PC-3 (cell line): ENCODE data around the gene HADHB. TPM values are rescaled to one million over a fixed set of nuclear protein-coding genes. Genes with fewer than 3 reads are reported as not detected.
A peak's percentile ranks its signal among the peaks of the same experiment; 100 is the strongest.

Source experiments
- ATAC-seq: fragments of 200-7000 bp; cut with Tn5 transposase; 2 replicates; pipeline ENCODE4 v1.9.1; 2020; ENCODE audit warnings: mild to moderate bottlenecking, moderate library complexity
- BruUV-seq: library from RNA; stranded (reverse); fragments of 400-500 nt; replicated peaks from 2 replicates; lab custom pipeline; 2021; lab: Mats Ljungman, UMichigan
- CTCF ChIA-PET: fragments of 300-600 bp; sonication (Branson Sonifier 250); formaldehyde crosslinking; loops from one replicate; lab custom pipeline; 2022; ENCODE audit warnings: antibody characterized with exemption; lab: Charles Lee
- POLR2A ChIA-PET: fragments of 300-600 bp; sonication (Branson Sonifier 250); formaldehyde crosslinking; loops from one replicate; lab custom pipeline; 2022; ENCODE audit warnings: antibody characterized with exemption; ENCODE audit not compliant: unreplicated experiment; lab: Charles Lee
- DNase-seq: peaks from one replicate; pipeline ENCODE4 v3.0.0-alpha.2; 2015
- H2AFZ ChIP-seq: fragments of 300-600 bp; sonication (generic); 2 replicates; pipeline ENCODE4 v1.6.0; 2016; ENCODE audit warnings: antibody characterized with exemption, low read length
- H3F3A ChIP-seq: fragments of 300-600 bp; sonication (generic); one replicate; pipeline ENCODE4 v1.6.0; 2017; ENCODE audit warnings: antibody characterized with exemption, low read length, control low read depth, mild to moderate bottlenecking; ENCODE audit not compliant: unreplicated experiment
- H3K27ac ChIP-seq: fragments of 300-600 bp; sonication (generic); 2 replicates; pipeline ENCODE4 v1.5.1; 2016; ENCODE audit warnings: mild to moderate bottlenecking, low read length
- H3K27me3 ChIP-seq: fragments of 300-600 bp; sonication (generic); 2 replicates; pipeline ENCODE4 v1.6.1; 2016; ENCODE audit warnings: low read length, mixed read lengths
- H3K36me3 ChIP-seq: fragments of 300-600 bp; sonication (generic); 2 replicates; pipeline ENCODE4 v1.6.1; 2016; ENCODE audit warnings: low read depth, mixed run types, low read length, mixed read lengths
- H3K4me1 ChIP-seq: fragments of 300-600 bp; sonication (generic); 2 replicates; pipeline ENCODE4 v1.5.1; 2016; ENCODE audit warnings: low read length; ENCODE audit not compliant: insufficient read depth
- H3K4me2 ChIP-seq: fragments of 300-600 bp; sonication (generic); 2 replicates; pipeline ENCODE4 v1.6.0; 2016; ENCODE audit warnings: low read length
- H3K4me3 ChIP-seq: fragments of 300-600 bp; sonication (generic); 2 replicates; pipeline ENCODE4 v1.5.1; 2016; ENCODE audit warnings: mild to moderate bottlenecking, low read length, mixed read lengths
- H3K79me2 ChIP-seq: fragments of 300-600 bp; sonication (generic); 2 replicates; pipeline ENCODE4 v1.6.1; 2017; ENCODE audit warnings: low read length, mixed read lengths
- H3K9ac ChIP-seq: fragments of 300-600 bp; sonication (generic); 2 replicates; pipeline ENCODE4 v1.6.0; 2016; ENCODE audit warnings: mild to moderate bottlenecking, low read length
- H3K9me2 ChIP-seq: fragments of 300-600 bp; sonication (generic); replicated peaks from 2 replicates; pipeline ENCODE4 v1.6.1; 2016; ENCODE audit warnings: mixed run types, low read length, mixed read lengths
- H3K9me3 ChIP-seq: fragments of 300-600 bp; sonication (generic); 2 replicates; pipeline ENCODE4 v1.6.1; 2016; ENCODE audit warnings: low read length, mixed read lengths
- H4K20me1 ChIP-seq: fragments of 300-600 bp; sonication (generic); 2 replicates; pipeline ENCODE4 v1.6.1; 2016; ENCODE audit warnings: low read length, mixed read lengths
- EZH2 ChIP-seq: fragments of 300-600 bp; sonication (generic); IDR thresholded peaks from one replicate; pipeline ENCODE4 v1.6.1; 2017; ENCODE audit warnings: antibody characterized with exemption, mild to moderate bottlenecking, low read length; ENCODE audit not compliant: unreplicated experiment
- EZH2phosphoT487 ChIP-seq: fragments of 300-600 bp; sonication (generic); IDR thresholded peaks from 2 replicates; pipeline ENCODE4 v1.6.1; 2018; ENCODE audit warnings: mild to moderate bottlenecking, antibody characterized with exemption, low read length, borderline replicate concordance
- intact Hi-C: fragments of 100-400 bp; cut with micrococcal nuclease; formaldehyde crosslinking; loops from 2 replicates; pipeline ENCODE4 v1.9.0; 2023
- total RNA-seq: library from RNA; depleted of rRNA; stranded (reverse); fragments of >200 nt; gene quantifications from 2 replicates; pipeline ENCODE4 v1.2.3, GENCODE V29; 2014
- TF ChIP-seq, protein P1 (sequence below): fragments of 300-600 bp; sonication (generic); conservative IDR thresholded peaks from 2 replicates; pipeline ENCODE4 v1.5.1; 2017; ENCODE audit warnings: antibody characterized with exemption, low read depth, mild to moderate bottlenecking, low read length

The HADHB gene
- total RNA-seq, 1 experiment from 2014 or later = 72.3 TPM

DNA sequence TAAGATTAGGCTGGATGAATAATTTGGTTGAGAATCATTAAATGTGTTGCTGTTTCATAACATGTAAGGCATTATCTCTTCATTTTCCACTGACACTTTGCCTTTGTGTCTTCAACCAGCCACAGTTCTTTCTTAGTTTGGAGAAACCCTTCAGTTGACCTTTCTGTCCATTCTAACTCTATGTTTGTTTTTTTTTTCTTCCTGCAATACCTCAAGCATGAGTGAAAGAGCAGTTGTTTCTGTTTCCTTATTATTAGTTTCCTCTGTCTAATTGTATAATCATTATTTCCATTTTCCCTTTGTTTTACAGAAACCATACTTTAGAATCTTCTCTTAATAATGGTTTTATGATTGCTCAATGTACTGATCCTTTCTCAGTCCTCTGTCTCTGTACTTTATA is 25.6 kb downstream of the HADHB start:
- H3F3A ChIP-seq = no peaks in the 10 kb centered on the region
- POLR2A ChIA-PET = no interaction called here

GRCh38 chr2:26273501-26273900 is 28.8 kb downstream of the HADHB start:
- no peaks in the 10 kb centered on the region for H4K20me1 ChIP-seq
- H3K4me1 ChIP-seq = no peaks in the 10 kb centered on the region
- TF ChIP-seq EZH2 = no peak
- H3K27ac ChIP-seq = no peak overlapping the region
- no peak for ATAC-seq
- ChIA-PET CTCF (no interaction called here), POLR2A (no interaction called here)
- no TSS peak for BruUV-seq
- no peak overlapping the region for H3K4me2 ChIP-seq
- no peaks in the 10 kb centered on the region for H3F3A ChIP-seq
- H3K27me3 ChIP-seq = no peaks in the 10 kb centered on the region
- H3K79me2 ChIP-seq = no peaks in the 10 kb centered on the region
- DNase-seq = no peak
- H3K9ac ChIP-seq = no peak overlapping the region
- intact Hi-C loops = no loop called here
- no peaks in the 10 kb centered on the region for H3K9me2 ChIP-seq
- no peaks in the 10 kb centered on the region for H3K9me3 ChIP-seq
- no peak overlapping the region for H3K4me3 ChIP-seq
- H2AFZ ChIP-seq = no peak overlapping the region
- H3K36me3 ChIP-seq = no peaks in the 10 kb centered on the region

More for the DNA sequence above, 25.6 kb downstream of the HADHB start:
- H3K9me2 ChIP-seq = no peaks in the 10 kb centered on the region
- intact Hi-C loops = no loop called here
- no peak for ATAC-seq
- no peaks in the 10 kb centered on the region for H4K20me1 ChIP-seq
- BruUV-seq = no TSS peak
- no peak overlapping the region for H3K4me2 ChIP-seq
- no peak overlapping the region for H3K27ac ChIP-seq
- no peaks in the 10 kb centered on the region for H3K27me3 ChIP-seq
- H3K4me3 ChIP-seq = no peak overlapping the region
- DNase-seq = no peak
- no peak overlapping the region for H3K9ac ChIP-seq
- H3K9me3 ChIP-seq = no peaks in the 10 kb centered on the region
- H3K79me2 ChIP-seq = no peaks in the 10 kb centered on the region
- CTCF ChIA-PET = interaction anchor here (0.6 kb wide), 1 partner anchor 181 kb away, joined by 4 read pairs; no protein-coding TSS in a partner anchor
- H3K36me3 ChIP-seq = no peaks in the 10 kb centered on the region
- no peaks in the 10 kb centered on the region for H3K4me1 ChIP-seq
- H2AFZ ChIP-seq = no peak overlapping the region
- TF ChIP-seq EZH2phosphoT487 = no peak
- no peak for TF ChIP-seq EZH2
- TF ChIP-seq, protein P1, sequence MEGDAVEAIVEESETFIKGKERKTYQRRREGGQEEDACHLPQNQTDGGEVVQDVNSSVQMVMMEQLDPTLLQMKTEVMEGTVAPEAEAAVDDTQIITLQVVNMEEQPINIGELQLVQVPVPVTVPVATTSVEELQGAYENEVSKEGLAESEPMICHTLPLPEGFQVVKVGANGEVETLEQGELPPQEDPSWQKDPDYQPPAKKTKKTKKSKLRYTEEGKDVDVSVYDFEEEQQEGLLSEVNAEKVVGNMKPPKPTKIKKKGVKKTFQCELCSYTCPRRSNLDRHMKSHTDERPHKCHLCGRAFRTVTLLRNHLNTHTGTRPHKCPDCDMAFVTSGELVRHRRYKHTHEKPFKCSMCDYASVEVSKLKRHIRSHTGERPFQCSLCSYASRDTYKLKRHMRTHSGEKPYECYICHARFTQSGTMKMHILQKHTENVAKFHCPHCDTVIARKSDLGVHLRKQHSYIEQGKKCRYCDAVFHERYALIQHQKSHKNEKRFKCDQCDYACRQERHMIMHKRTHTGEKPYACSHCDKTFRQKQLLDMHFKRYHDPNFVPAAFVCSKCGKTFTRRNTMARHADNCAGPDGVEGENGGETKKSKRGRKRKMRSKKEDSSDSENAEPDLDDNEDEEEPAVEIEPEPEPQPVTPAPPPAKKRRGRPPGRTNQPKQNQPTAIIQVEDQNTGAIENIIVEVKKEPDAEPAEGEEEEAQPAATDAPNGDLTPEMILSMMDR = no peak

- 0 out of 2 replicates have a peak, but pooled peaks cover 5% of the 10 kb centered on the region for H3K36me3 ChIP-seq
- H3K27me3 ChIP-seq = no peaks in the 10 kb centered on the region
- no peaks in the 10 kb centered on the region for H3K9me3 ChIP-seq
- H3K9me2 ChIP-seq = no peaks in the 10 kb centered on the region
- DNase-seq = peak; percentile 7
- no peak overlapping the region for H3K27ac ChIP-seq
- H3F3A ChIP-seq = no peaks in the 10 kb centered on the region
- H3K79me2 ChIP-seq = no peaks in the 10 kb centered on the region
- no peak overlapping the region for H3K4me3 ChIP-seq
- no peaks in the 10 kb centered on the region for H3K4me1 ChIP-seq
- H2AFZ ChIP-seq = no peak overlapping the region
- ATAC-seq = no peak
- no peak overlapping the region for H3K4me2 ChIP-seq
- no peaks in the 10 kb centered on the region for H4K20me1 ChIP-seq
- CTCF ChIA-PET = no interaction called here
- TF ChIP-seq EZH2 (no peak), EZH2phosphoT487 (no peak)
- TF ChIP-seq, protein P1 = no peak
- POLR2A ChIA-PET = no interaction called here
- no peak overlapping the region for H3K9ac ChIP-seq
- BruUV-seq = no TSS peak
- intact Hi-C loops = no loop called here
These were observed 29.4 kb downstream of the HADHB start for GRCh38 chr2:26274058-26274613.
